Astrocyte of the spinal cord (primary cell): ENCODE data around the gene ADGRD1.
"Not testable (repeated sequence)": the region's sequence is repeated elsewhere in the genome, so short reads cannot be mapped to it uniquely, and the experiment has no call there.

ENCODE experiments used
- DNase-seq: peaks from one replicate; pipeline ENCODE4 v3.0.0; 2011; ENCODE audit warnings: low read depth, low spot score
- H3K4me3 ChIP-seq: 2 replicates; pipeline ENCODE4 v1.5.1; 2011; ENCODE audit warnings: low read depth, mild to moderate bottlenecking, low read length, moderate library complexity
- in situ Hi-C: cut with HindIII; loops from 2 replicates; pipeline ENCODE4 v1.10.0; 2017; ENCODE audit warnings: low sequenced_read_pairs
- TF ChIP-seq, protein P1 (sequence below): IDR thresholded peaks from 2 replicates; pipeline ENCODE4 v1.5.1; 2012; ENCODE audit warnings: low read depth, mild to moderate bottlenecking, low read length, inconsistent platforms

ADGRD1 gene

DNA sequence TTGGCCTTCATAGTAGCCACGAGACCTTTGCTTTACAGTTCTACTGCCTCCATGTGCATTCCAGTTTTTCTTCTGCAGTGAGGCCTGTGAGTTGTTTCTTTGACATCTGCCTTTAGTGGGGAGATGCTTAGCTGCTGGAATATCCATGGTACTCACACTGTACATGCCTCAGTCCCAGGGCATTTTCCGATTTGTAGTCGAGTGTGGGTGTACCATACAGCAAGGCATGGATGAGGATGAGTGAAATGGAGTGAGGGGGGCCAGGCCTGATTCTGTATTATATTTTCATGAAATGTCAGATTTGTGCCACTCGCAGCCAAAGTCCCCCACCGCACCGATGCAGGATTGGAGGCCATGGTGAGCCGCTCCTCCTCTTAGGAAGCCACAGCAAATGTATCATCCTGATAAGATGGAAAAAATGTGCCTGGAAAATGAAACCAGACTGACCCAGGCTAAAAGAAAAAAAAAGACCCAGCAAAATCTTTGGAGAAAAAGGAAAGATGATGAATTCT, 173.0 kb downstream of the ADGRD1 start:
- TF ChIP-seq, protein P1, sequence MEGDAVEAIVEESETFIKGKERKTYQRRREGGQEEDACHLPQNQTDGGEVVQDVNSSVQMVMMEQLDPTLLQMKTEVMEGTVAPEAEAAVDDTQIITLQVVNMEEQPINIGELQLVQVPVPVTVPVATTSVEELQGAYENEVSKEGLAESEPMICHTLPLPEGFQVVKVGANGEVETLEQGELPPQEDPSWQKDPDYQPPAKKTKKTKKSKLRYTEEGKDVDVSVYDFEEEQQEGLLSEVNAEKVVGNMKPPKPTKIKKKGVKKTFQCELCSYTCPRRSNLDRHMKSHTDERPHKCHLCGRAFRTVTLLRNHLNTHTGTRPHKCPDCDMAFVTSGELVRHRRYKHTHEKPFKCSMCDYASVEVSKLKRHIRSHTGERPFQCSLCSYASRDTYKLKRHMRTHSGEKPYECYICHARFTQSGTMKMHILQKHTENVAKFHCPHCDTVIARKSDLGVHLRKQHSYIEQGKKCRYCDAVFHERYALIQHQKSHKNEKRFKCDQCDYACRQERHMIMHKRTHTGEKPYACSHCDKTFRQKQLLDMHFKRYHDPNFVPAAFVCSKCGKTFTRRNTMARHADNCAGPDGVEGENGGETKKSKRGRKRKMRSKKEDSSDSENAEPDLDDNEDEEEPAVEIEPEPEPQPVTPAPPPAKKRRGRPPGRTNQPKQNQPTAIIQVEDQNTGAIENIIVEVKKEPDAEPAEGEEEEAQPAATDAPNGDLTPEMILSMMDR, result no peak
- H3K4me3 ChIP-seq, result no peak overlapping the region
- in situ Hi-C loops, result no loop called here
- no peak for DNase-seq

DNA sequence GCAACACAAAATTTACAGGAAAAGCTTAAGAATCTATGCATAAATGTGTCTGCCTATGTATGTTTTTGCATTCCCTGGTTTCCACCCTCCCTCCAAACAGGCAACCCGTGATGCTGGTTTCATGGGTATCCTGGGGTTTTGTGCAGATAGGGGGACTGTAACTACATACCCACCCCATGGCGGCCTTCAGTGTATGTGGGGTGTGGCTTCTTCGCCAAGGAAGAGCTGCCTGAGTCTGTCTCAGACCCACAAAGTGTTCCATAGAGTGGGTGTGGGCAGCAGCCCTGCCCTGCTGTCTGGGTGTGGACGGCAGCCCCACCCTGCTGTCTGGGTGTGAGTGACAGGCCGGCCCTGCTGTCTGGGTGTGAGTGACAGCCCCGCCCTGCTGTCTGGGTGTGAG, 174.8 kb downstream of the ADGRD1 start:
- no peak for DNase-seq
- TF ChIP-seq, protein P1, result no peak
- H3K4me3 ChIP-seq, result no peak overlapping the region
- in situ Hi-C loops, result no loop called here

DNA sequence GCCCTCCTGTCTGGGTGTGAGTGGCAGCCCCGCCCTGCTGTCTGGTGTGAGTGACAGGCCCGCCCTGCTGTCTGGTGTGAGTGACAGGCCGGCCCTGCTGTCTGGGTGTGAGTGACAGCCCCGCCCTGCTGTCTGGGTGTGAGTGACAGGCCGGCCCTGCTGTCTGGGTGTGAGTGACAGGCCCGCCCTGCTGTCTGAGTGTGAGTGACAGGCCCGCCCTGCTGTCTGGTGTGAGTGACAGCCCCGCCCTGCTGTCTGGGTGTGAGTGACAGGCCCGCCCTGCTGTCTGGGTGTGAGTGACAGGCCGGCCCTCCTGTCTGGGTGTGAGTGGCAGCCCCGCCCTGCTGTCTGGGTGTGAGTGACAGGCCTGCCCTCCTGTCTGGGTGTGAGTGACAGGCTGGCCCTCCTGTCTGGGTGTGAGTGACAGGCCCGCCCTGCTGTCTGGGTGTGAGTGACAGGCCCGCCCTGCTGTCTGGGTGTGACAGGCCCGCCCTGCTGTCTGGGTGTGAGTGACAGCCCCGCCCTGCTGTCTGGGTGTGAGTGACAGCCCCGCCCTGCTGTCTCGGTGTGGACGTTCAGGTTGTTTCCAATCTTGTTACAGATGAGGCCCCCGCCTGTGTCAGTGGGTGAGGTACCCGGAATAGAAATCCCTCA, 175.4 kb downstream of the ADGRD1 start:
- DNase-seq, H3K4me3 ChIP-seq, in situ Hi-C loops: not testable (repeated sequence)

DNA sequence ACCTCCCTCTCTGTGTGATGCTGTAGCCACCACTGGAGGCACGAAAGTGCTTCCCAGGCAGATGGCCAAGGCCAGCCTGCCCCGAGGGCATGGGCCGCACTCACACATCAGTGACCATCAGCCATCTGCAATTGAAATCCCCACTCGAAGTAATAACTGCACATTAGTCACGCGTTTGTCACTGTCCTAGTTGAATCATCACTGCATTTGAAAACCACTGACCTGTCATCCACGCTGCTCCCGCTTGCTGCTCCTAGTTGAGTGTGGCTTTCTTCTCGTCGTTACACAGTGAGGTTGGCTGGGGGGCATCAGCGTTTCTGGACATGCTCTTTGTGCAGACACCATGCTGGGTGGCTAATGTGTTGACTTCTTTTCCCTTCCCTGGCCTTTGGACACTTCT, 176.1 kb downstream of the ADGRD1 start:
- TF ChIP-seq, protein P1, result no peak
- DNase-seq, result no peak
- no peak overlapping the region for H3K4me3 ChIP-seq
- in situ Hi-C loops, result no loop called here

DNA sequence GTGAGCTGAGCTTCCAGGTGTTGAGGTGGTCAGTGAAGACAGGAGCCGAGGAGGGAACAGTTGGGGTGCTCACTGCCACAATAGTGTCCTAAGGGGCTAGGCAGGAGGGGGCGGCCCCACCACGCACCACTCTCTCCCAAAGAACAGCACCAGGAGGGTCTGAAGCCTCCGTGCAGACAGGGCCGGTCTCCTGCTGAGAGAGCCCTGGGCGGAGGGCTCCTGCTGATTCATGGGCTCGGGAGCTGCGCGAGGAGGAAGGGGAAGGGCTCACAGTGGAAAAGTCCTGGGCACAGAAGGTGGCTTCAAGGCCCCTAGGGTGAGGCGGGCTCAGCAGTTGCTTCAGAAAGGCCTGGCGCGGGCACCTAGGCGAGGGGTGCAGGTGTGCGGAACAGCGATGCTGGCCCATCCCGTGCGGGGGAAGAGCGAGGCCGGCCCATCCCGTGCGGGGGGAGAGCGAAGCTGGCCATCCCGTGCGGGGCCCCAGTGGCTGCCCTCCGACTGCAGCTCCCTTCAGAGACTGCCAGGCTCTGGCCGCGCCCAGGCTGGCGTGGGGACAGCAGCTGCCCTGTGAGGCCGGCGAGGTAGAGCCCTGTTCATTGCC, 176.7 kb downstream of the ADGRD1 start:
- no peak overlapping the region for H3K4me3 ChIP-seq
- TF ChIP-seq, protein P1, result no peak
- in situ Hi-C loops, result no loop called here
- DNase-seq, result no peak

DNA sequence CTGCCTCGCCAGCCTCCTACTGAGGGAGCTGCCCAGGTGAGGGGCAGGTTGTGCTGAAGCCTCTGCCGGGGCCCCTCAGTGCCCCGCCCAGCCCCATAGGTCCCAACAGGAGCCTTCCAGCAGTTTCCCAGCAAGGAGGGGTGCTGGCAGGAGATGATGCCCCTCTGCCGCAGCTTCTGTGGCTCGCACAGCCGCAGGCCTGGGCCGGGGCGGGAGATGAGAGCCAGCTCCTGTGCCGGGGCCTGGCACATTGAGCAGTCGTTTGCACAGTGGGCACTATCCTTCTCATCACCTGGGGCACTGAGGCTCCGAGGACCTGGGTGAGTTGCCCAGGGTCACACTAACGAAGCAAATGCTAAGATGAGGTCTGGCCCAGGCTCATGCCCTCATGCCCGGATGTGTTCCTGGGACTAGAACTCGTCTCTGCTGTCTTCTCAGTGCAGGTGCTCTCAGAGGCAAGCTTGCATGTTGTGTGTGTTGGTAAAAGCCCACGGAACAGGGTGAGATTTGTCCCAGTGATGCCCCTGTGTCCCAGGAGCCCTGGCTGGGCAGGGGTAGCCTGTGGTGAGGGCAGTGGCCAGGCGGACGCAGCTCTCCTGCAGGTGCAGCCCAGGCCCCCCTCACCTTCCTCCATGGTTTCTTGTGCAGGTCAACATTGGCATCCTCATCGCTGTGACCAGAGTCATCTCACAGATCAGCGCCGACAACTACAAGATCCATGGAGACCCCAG, 177.5 kb downstream of the ADGRD1 start:
- TF ChIP-seq, protein P1, result no peak
- DNase-seq, result no peak
- no peak overlapping the region for H3K4me3 ChIP-seq
- in situ Hi-C loops, result no loop called here

DNA sequence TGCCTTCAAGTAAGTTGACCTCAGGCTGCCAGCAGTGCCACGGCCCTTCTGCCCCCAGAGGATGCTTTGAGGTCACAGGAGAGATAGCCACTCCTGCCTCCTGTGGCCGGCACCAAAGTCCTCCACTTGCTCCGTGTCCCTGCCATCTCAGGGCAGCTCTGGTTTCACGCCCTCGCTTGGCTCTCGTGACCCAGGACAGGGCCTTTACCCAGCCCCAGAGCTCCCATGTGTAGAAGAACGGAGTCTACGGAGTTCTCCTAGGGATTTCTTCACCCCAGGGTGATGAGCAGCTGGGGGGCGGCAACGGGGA, 178.1 kb downstream of the ADGRD1 start:
- DNase-seq, result no peak
- in situ Hi-C loops, result no loop called here
- TF ChIP-seq, protein P1, result no peak
- no peak overlapping the region for H3K4me3 ChIP-seq
